ENCODE results near the gene CDK5RAP2.
"Not testable (repeated sequence)": the region's sequence is repeated elsewhere in the genome, so short reads cannot be mapped to it uniquely, and the experiment has no call there.

The CDK5RAP2 gene

DNA sequence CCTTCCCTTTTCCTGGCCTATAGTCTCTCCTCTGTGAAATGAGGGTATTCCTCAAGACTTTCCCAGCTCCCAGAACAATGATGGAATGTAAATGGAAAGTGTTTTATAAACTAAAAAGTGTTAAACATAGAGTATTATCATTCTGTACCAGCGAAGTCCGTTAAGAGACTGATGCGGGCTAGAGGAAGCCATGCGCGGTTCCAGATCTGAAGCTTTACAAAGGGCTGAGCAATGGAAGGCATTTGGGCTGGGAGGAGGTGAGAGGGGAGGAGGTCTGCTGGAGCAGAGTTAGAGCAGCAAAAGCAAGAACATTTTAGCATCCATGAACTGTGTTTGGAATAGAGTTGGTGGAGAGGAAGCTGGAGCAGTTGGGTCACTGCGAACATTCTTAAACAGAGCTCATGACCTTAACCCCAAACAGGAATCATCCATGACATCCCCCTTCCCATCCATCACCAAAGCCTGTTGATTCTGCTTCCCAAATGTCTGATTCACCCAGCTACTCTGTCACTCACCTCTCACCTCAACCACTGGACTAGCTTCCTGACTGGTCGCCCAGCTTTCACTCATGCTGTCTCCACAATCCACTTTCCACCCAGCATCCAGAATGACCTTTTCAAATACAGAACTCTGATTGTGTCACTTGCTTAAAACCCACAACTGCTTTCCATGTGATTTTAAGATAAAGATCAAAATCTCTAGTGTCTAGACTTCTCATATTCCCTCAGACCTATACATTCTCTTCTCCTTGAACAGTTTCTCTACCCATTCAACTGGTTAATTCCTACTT lies 37.1 kb downstream of the CDK5RAP2 start:
- no peak for DNase-seq

DNA sequence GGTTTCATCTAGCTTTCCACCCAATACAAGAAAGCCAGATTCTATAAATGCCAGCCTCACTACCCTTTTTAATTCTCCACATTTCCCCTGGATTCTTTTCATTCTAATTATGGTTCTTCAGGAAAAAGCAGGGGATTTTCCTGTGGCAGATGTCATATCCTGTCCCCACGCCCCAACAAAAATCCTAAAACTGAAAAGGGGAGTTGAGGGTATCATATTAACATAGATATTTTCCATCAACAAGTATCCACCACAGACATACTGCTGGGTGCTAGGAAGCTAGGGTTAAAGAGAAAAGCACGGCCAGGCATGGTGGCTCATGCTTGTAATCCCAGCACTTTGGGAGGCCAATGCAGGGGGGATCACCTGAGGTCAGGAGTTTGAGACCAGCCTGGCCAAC lies 38.0 kb downstream of the CDK5RAP2 start:
- DNase-seq = no peak

DNA sequence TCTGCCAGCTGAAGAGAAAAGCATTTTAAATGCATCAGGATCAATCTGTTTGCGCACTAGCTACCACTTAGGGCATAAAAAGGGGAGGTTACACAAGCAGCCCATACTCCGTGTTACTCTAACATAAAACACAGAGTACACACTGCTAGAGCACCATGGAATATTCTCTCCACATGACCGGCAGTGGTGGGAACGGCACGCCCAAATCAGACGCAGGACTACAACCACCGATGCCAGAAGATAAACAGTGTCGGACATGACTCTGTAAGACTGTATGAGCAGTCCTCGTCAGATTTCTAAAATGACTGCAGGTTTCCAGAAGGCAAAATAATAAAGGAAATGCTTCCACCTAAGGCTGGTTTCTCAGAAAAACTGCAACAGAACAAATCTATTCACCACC lies 40.0 kb downstream of the CDK5RAP2 start:
- DNase-seq = no peak

- DNase-seq = no peak
Observed at GRCh38 chr9:120538339-120538738, 41.6 kb downstream of the CDK5RAP2 start.

- no peak for DNase-seq
Observed at GRCh38 chr9:120536949-120537640, 42.9 kb downstream of the CDK5RAP2 start.

GRCh38 chr9:120536094-120536493 lies 43.9 kb downstream of the CDK5RAP2 start:
- DNase-seq = no peak

DNA sequence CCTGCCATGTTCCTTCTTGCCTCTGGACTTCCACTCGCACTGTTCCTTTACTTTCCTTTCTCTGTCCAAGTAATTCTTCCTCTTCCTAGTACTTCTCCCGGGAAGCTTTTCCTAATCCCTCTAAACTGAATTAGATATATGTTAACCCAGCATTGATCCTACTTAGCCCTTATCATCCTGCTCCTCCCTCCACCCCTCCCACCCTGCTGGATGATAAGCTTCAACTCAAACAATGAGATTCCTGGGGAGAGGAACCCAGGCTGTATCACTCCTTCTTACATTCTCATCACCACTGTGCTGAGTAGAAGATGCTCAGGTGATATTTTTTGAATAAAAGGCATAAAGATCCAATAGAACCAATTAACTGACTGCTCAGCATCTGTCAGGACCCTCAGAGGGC lies 45.7 kb downstream of the CDK5RAP2 start:
- DNase-seq = no peak

- no peak for DNase-seq
Observed at GRCh38 chr9:120532891-120533290, 47.1 kb downstream of the CDK5RAP2 start.

DNA sequence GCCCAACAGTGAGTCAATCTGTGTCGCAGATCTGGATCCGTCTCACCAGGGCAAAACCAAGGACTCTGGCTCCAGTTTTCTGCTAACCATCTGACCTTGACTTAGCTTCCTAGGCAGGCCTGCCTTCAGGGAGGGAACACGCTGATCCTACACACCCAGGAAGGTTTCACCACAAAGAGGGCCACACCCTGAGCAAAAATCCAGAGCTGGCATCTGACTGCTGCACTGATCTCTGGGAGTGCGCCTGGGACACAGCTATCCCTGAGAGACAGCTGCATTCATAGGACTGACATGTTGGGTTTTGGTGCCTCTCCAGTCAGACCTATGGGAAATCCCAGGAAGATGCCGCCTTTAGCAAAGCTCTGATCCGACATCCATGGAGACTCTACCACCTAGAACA lies 47.5 kb downstream of the CDK5RAP2 start:
- DNase-seq = no peak

GRCh38 chr9:120531683-120532300 lies 48.2 kb downstream of the CDK5RAP2 start:
- peak; percentile 0 for DNase-seq

- DNase-seq = not testable (repeated sequence)
Observed at GRCh38 chr9:120530220-120530832, 49.6 kb downstream of the CDK5RAP2 start.

- no peak for DNase-seq
Observed at GRCh38 chr9:120528829-120529228, 51.1 kb downstream of the CDK5RAP2 start.

DNA sequence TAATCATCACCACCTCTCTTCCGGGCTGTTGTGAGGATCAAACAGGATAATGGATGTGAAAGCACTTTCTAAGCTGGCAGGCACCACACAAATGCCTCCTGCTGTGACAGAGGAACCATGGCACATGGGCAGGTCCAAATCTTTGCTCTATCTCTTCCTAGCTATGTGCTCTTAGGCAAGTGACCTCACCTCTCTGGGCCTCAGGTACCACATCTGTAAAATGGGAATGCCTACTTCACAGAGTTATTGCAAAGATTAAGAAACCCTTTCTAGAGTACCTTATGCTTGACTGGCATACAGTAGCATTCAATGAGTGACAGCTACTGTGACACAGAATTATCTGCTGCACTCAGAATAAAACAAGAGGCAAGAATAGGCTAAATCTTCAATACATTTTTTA lies 51.6 kb downstream of the CDK5RAP2 start:
- no peak for DNase-seq

- DNase-seq = no peak
Observed at GRCh38 chr9:120526534-120526933, 53.4 kb downstream of the CDK5RAP2 start.

- DNase-seq = no peak
Observed at GRCh38 chr9:120524863-120525262, 55.1 kb downstream of the CDK5RAP2 start.

DNA sequence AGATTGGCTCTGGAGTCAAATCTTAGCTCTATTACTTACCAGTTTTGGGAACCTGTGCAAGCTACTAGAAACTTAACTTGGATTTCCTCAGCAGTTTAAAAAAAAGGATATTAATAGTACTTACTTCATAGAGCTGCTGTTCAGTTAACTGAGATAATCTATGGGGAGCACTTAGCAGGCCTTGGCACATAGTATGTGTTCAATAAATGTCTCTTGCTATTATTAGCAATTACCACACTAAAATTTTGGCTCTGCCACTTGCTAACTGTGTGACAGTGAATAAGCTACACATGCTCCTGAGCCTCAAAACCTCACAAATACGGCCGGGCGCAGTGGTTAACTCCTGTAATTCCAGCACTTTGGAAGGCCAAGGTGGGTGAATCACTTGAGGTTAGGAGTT lies 55.9 kb downstream of the CDK5RAP2 start:
- no peak for DNase-seq

GRCh38 chr9:120522558-120522957 lies 57.4 kb downstream of the CDK5RAP2 start:
- no peak for DNase-seq

DNA sequence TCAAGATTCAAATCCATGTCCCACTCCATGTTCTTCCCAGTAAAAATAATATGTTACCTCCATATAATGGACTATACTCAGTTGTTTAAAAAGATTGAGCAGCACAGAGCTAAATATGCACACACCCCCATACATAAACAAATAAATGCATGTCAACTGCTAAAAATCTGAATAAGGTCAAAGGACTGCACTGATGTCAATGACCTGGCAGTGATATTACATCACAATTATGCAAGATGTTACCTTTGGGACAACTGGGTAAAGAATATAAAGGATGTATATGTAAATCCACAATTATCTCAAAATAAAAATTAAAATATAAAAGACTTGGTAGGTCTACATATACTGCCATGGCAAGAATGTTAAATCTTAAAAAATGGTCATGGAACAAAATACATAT lies 57.9 kb downstream of the CDK5RAP2 start:
- no peak for DNase-seq

DNA sequence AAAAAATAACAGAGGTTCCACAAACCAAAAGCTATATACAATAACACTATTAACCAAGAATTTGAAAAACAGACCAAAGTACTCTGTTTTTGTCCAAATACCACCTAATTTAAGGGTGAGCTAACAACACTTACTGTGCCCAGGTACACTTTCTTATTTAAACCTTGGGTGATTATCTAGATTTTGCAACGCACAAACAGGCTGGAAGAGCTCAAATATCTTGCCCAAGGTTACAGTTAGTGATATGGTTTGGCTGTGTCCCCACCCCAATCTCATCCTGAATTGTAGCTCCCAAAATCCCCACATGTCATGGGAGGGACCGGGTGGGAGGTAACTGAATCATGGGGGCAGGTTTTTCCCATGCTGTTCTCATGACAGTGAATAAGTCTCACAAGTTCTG lies 58.9 kb downstream of the CDK5RAP2 start:
- DNase-seq = no peak

DNA sequence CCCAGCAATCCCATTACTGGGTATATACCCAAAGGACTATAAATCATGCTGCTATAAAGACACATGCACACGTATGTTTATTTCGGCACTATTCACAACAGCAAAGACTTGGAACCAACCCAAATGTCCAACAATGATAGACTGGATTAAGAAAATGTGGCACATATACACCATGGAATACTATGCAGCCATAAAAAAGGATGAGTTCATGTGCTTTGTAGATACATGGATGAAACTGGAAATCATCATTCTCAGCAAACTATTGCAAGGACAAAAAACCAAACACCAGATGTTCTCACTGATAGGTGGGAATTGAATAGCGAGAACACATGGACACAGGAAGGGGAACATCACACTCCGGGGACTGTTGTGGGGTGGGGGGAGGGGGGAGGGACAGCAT lies 64.0 kb downstream of the CDK5RAP2 start:
- DNase-seq = not testable (repeated sequence)

- DNase-seq = not testable (repeated sequence)
Observed at GRCh38 chr9:120515481-120515880, 64.5 kb downstream of the CDK5RAP2 start.

GRCh38 chr9:120514405-120514804 lies 65.6 kb downstream of the CDK5RAP2 start:
- DNase-seq = no peak

- no peak for DNase-seq
Observed at GRCh38 chr9:120513825-120514396, 66.1 kb downstream of the CDK5RAP2 start.

Measured in NCI-H2227 treated with DMSO at 0.1 percent for 48 hours (cell line).